C1 segment of cervical spinal cord (tissue), 14 donors: ENCODE results near the gene MAP2K5.

Experiments
- DNase-seq, 14 donors: peaks; one replicate each; lab custom pipeline; 2025; lab: John Stamatoyannopoulos, UW

The MAP2K5 gene

DNA sequence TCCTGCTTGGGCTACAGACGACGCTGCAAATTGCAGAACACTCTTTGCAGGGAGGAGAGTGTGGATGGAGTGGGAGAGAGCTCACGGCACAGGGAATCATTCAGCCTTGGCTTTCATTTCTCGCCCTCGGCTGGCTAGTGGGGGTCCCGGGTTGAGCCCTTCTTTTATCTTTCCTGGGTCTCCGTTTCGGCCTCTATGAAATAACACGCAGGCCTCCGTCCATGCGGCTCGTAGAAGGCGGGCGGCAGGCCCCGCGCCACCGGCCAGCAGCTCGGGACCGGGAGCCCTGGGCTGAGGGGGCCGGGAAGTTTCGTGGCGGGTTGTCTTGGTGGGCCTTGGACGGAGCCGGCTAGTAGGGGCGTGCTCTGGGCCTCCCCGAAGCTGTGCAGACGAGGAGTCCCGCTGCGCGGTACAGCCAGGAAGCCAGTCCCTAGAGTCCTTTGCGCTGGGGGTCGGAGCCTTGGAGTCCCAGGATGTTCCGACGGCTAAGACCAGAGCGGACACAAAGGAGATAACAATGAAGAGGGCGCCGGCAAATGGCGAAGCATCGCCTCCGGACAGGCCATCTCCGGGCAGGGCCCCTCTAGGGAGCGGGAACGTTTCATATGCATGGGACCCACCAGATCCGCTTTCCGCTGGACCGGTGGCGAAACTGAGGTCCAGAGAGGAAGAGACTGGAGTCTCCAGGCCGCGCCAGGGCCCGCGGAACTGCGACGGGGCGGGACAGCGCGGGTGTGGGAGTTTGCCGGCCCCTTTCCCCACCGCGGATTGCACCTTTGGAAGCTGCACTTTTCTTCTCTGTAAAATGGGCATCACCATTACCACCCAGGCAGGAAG, 293.0 kb downstream of the MAP2K5 start:
- no peak for DNase-seq

DNA sequence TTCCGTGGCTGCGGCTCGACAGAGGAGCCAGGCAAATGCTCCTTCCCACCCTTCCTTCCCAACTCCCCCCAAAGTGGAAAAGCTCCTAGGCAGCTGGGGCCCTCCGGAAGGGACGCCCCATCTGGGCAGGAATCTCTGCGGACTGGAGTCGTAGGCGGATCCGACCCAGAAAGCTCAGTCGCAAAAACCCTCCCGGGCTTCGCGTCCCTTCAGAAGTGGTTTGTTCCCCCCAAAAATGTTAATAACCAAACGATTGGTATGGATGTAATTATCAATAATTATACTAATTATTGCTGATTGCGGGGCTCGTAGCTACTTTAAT, 293.6 kb downstream of the MAP2K5 start:
- no peak for DNase-seq

DNA sequence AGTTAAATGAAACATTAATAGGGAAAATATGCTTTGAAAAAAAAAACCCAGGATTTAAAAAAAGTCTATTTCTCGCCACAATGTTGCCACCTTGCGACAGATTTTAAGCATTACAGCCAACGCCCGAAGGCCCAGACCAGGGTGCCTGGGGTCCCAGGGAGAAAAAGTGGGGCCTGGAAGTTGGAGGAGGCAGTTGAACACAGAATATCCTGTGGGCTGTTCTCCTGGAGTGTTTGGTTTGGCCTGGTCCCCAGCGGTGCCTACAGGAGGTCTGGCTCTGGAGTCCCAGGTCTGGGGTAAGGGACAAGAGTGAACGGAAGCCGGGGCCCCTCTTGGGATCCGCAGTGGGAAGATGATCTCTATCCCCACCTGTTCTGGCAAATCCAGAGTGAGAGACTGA, 294.0 kb downstream of the MAP2K5 start:
- peak in 2 of 14 donors; percentile 11 to 46 for DNase-seq

DNA sequence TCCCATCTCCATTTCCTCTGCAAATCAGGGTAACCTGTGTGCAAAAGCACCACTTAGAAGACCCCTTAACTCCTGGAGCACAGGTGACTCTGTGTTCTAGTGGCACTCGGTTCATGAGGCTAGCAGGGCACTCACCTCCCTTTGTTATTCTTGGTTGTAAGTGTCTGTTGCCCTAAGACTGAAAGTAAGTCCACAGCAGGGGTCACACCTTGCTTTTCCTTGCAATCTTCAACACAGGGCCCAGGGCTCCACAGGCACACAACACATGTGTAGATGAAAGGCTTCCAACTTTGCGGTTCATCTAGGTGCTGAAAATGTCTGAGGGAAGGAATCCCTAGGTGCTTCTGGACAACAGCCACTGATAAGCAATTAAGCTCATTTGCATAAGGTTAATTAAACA, 294.5 kb downstream of the MAP2K5 start:
- DNase-seq = no peak

DNA sequence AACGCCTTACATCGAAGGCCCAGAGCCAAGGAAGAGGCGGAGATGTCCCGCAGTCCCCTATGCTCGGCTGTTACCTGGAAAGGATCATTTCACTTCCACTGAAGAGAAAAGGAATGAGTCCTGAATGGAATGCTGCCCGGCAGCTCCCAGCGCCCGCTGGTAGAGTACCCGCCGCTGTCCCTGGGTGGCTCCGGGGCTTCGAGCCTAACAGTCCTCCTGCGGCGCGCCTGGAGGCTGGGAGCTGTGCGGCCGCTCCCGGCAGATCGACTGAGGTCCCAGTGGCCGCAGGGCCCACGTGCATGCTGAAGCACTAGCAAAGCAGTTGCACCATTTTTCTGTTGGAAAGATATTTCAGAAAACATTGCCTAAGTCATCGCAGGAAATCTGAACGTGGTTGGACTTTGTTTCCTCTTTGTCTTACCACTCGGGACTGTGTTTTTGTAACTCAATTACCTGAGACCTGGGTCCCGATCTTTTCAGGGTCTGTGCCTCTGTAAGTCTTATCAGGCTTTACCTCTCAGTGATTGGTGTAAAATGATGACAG, 296.4 kb downstream of the MAP2K5 start:
- DNase-seq = peak in 9 of 14 donors; percentile 26 to 67 (median 37)

DNA sequence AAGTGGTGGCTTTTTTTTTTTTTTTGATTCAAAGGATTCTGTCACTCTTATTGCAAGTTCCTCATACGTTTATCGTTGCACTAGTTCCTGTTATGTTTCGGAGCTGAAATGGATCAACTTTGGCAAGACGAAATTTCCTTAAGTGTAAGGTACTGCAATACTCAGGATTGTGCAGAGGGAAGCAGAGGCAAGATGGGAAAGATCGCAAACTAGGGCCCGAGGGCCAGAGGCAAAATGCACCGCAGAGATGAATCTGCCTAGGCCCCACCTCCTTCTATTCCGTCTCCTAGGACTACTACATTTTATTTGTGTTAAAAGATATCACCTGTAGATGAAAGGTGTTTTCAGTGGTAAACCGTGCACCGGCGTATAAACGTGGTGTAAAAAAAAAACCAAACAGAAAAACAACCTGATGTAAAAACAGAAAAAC, 297.0 kb downstream of the MAP2K5 start:
- peak in 7 of 14 donors; percentile 11 to 82 (median 34) for DNase-seq

DNA sequence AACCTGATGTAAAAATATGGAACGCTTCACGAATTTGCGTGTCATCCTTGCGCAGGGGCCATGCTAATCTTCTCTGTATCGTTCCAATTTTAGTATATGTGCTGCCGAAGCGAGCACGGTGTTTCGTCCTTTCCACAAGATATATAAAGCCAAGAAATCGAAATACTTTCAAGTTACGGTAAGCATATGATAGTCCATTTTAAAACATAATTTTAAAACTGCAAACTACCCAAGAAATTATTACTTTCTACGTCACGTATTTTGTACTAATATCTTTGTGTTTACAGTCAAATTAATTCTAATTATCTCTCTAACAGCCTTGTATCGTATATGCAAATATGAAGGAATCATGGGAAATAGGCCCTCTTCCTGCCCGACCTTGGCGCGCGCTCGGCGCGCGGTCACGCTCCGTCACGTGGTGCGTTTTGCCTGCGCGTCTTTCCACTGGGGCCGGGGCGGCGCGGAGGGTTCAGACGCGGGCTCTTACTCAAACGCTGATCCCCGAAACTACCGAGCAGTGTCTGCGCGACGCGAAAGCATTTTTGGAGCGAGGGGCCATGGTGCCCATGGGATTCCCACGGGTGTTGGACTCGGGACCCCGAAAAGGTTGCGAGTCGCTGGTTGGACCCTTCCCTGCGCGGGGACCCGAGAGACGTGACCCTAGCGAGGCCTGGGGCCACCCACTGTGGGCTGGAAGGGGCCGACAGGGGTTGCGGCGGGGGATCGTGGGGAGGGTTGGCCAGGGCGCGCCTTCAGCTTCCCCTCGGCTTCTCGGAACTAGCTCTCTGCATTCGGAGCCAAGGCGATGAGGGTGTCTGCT, 297.6 kb downstream of the MAP2K5 start, which contains the start of gene RNU6-1:
TSS of gene RNU6-1 (minus strand) at position 117 of the 820 bp plus-strand sequence.
- DNase-seq = peak; percentile 36 to 96 (median 88)

DNA sequence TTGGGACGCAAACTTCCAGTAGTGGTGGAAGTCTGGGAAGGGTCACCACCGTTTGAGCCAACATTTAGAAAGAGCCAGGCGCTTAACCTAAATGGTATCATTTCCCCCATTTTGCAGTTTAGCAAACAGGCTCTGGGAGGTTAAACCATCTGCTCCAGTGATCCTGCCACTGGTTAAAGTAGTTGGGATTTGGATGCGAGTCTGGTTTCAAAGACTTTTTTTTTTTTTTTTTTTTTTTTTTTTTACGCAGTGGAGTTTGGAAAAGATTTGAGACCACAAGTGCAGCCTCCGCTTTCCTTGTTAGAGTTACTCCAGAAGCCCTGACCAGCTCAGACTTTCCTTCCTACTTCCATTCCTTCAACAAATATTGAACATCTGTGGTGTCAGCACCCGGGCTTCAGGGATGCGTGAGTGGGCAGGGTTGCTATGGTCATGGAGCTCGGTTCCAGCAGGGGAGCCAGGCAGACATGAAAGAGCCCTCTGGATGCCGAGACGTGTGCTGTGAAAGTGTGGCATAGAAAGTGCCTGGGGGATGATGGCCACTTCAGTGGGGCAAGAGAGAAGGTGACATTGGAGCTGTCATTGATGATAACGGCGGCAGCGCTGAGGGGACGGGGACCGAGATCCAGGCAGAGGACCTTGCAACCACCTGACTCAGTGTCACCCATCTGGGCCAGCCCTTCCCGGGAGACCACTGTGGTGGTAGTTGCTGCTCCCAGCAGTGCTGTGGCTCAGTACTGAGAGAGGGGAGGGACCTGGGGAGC, 298.4 kb downstream of the MAP2K5 start:
- peak in 6 of 14 donors; percentile 15 to 52 (median 30) for DNase-seq

DNA sequence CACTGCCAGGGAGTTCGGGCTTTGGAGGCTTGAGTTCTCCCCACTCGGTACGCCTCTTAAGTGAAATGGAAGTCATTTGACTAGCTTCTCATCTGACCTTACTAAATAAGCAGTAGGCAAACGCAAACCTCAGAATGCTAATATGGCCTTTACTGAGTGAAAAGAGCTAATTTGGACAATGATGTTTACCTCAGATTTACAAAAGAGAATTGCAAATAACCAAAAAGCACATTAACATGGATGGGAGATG, 298.9 kb downstream of the MAP2K5 start:
- DNase-seq = peak in 1 of 14 donors; percentile 41

DNA sequence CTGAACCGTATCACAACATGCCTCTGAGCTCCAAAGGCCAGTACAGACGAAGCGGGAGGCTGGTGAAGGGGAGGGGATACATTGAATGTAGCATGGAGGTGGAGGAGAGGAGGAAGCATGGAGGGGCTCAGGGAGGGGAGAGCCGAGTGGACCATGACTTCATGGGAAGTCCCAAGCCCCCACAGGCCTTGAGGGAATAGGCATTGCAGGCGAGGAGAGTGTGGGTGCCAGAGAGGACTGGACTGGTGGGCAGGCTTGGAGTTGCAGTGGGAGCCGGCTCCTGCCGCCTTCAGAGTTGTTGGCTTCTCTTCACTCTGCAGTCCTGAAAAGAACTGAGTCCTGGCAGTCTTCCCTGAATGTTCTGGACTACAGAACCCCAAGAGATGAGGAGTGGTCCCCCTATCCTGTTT, 300.6 kb downstream of the MAP2K5 start:
- DNase-seq = no peak

DNA sequence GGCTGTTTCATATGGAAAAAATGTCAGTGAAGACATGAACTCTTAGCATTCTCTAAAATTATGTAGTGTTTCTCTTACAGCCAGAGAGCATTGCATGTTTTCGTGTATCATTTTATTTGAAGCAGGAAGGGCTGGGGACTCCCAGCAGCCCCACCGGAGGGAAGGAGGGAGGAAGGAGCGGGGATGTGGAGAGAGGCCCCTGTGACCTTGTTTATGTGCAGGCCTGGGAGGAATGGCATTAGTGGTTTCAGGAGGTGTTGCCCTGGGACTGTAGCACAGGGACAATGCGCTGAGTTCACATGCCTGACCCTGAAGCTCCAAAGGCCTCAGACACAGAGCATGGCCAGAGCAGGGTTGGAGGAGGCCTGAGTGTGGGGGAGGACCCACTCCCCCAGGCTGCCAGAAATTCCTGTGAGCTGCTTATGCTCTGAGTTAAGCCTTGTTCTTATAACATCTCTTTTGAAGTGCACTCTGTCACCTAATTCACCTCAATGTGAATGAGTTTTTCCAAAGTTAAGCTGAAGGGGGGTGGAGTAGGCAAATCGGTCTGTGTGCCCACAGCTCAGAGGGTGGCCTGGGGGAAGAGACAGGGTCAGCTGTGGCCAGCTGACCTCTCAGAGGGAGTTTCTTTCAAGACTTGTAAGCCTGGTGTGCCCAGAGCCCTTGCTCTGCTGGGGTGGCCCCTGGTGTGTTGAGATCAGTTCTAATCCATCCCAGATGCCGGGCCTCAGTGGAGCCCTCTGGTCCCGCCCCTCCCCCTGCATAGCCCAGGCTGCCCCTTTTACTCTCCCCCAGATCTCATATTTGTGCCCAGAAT, 301.3 kb downstream of the MAP2K5 start:
- DNase-seq = no peak

DNA sequence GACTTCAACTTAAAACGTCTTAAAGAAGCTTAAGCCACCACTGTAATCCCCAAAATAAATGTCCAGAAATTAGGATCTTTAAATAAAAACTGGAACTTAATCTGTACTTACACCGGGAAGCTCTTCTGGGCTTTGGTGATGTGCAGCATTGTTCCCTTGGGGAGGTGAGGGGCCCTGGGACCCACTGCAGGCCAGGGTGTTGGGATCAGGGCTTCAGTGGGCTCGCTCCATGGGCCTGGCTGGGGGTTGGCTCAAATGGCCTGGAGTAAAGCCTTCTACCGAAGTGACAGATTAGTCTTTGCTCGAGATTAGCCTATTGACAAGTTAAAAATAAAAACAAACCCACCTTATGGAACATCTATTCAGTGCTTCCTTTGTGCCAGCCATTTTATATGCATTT, 303.5 kb downstream of the MAP2K5 start:
- no peak for DNase-seq

DNA sequence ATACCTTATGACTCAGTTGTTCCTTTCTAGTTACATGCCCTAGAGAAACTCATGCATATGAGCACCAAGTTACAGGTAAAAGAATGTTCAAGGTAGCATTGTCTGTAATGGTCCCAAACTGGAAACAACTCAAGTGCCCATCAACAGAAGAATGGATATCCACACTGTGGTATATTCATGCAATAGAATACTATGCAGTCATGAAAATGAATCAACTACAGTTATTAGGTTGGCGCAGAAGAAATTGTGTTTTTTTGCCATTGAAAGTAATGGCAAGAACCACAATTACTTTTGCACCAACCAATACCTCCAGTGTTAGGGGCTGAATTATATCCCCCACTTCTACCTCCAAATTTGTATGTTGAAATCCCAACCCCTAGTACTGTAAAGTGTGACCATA, 307.0 kb downstream of the MAP2K5 start:
- no peak for DNase-seq

DNA sequence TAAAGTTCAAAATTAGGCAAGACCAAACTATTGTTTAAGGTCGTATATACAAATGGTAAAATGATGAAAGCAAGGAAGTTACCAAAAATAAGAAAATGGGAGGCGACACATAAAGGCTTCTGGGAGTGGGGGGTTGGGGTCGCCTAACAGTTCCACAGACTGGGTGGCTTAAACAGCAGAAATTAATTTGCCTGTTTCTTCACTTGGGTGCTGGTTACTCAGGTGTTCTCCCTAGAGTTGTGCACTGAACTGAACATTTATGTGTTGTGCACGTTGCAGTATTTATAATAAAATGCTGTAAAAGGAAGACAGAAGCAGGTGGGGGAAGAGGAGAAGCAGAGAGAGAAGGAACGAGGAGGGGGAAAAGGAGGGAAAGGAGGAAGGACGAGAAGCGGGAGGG, 307.8 kb downstream of the MAP2K5 start:
- DNase-seq = no peak

DNA sequence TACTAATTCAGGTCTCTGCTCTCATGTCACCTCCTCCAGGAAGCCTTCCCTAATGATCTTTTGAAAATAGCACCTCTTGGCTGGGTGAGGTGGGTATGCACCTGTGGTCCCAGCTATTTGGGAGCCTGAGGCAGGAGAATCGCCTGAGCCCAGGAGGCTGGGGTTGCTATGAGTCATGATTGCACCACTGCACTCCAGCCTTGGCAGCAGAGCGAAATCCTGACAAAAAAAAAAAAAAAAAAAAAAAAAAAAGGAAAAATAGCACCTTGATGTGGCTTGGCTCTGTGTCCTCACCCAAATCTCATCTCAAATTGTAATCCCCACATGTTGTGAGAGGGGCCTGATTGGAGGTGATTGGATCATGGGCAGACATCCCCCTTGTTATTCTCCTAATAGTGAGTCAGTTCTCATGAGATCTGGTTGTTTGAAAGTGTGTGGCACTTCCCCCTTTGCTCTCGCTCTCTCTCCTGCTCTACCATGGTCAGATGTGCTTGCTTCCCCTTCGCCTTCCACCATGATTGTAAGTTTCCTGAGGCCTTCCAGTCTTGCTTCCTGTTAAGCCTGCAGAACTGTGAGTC, 308.6 kb downstream of the MAP2K5 start:
- DNase-seq = no peak

DNA sequence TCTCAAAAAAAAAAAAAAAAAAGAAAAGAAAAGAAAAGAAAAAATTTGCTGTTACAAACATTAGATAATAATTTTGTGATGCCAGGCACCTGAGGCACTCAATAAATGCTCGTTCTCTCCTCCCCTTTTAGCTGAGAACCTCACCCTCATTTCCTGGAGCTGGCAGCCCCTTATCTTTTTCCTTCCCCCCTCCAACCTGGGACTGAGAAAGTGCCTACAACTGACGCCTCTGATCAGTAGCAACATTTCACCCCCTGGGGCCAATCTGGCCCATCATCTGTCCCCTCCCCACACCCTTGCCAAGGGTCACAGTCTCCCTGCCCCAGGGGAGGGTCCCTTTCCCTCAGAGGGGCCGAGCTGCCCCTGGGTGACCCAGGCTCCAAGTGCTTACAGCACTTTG, 309.9 kb downstream of the MAP2K5 start:
- no peak for DNase-seq

DNA sequence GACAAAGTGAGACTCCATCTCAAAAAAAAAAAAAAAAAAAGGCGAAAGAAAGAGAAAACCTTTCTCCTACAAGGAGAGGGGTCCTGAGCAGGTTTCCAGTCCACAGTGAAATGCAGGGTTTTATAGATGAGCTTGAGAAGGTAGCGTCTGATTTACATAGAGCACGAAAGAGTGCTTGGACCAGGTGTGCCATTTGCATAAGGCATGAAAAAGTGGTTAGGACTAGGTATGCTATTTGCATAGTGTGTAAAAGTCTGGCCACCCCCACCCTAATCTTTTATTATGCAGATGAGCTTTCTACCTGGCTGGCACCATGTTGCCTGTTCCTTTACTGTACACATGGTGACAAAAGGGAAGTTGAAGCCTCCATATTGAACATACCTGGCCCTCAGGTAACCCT, 311.0 kb downstream of the MAP2K5 start:
- no peak for DNase-seq

DNA sequence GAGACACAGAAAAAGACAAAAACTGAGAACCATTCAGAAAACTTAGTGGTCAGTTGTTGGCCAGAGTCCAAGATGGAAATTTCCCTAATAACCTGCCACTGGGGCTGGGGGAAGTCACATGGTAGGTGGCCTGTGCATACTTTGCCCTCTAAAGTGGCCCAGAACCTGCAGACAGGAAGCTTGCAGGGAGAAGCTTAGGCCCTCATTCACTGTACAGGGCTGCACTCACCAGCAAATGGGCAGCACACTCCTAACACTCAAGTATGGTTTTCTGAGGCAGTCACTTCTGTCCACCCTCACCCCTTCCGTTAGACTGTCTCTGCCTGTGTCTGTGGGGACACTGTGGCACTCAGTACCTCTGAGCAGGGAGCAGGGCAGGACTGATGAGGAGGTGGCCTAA, 311.9 kb downstream of the MAP2K5 start:
- no peak for DNase-seq

DNA sequence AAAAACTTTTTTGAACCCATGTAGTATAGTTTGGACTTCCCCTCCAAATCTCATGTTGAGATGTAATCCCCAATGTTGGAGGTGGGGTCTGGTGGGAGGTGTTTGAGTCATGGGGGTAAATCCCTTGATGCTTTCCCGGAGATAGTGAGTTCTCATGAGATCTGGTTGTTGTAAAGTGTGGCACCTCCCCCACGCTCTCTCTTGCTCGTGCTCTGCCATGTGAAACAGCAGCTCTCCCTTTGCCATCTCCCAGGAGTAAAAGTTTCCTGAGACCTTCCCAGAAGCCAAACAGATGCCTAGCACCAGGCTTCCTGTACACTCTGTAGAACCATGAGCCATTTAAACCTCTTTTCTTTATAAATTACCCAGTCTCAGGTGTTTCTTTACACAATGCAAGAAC, 313.3 kb downstream of the MAP2K5 start:
- no peak for DNase-seq
